ENCODE data around the gene PPP2R5A.
A peak's percentile ranks its signal among the peaks of the same experiment; 100 is the strongest.

PPP2R5A gene

DNA sequence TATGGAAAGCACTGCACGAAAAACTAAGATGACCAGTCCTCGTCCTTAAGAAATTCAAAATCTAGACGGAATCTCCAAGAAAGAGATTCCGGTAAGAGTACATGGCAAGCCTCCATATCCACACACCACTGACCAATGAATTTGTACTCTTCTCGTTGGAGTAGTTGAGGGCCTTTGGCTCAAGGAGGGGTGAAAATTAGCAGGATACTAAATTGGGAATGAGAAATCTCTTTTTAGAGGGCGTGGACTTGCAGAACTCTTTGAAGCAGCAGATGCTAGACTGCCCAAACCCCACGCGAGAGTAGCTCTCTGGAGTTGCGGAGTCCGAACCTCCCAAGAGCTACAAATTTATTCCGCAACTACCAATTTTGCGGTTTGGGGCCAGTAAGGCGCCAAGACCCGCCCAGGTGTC lies 872 bp upstream of the PPP2R5A start:
- H3K4me3 ChIP-seq (replicated peaks; ENCODE audit: insufficient read depth, low read length) = peak overlapping the region; percentile 62
- DNase-seq (ENCODE audit: low read depth in 1 of 2, low spot score in 1 of 2) = peak in 1 of 2 experiments; percentile 87
- H3K27me3 ChIP-seq (ENCODE audit: insufficient read depth, poor library complexity, severe bottlenecking) = no peaks in the 10 kb centered on the region
- H3K27ac ChIP-seq (replicated peaks) = peak overlapping the region; percentile 95
- TF ChIP-seq, protein P1, sequence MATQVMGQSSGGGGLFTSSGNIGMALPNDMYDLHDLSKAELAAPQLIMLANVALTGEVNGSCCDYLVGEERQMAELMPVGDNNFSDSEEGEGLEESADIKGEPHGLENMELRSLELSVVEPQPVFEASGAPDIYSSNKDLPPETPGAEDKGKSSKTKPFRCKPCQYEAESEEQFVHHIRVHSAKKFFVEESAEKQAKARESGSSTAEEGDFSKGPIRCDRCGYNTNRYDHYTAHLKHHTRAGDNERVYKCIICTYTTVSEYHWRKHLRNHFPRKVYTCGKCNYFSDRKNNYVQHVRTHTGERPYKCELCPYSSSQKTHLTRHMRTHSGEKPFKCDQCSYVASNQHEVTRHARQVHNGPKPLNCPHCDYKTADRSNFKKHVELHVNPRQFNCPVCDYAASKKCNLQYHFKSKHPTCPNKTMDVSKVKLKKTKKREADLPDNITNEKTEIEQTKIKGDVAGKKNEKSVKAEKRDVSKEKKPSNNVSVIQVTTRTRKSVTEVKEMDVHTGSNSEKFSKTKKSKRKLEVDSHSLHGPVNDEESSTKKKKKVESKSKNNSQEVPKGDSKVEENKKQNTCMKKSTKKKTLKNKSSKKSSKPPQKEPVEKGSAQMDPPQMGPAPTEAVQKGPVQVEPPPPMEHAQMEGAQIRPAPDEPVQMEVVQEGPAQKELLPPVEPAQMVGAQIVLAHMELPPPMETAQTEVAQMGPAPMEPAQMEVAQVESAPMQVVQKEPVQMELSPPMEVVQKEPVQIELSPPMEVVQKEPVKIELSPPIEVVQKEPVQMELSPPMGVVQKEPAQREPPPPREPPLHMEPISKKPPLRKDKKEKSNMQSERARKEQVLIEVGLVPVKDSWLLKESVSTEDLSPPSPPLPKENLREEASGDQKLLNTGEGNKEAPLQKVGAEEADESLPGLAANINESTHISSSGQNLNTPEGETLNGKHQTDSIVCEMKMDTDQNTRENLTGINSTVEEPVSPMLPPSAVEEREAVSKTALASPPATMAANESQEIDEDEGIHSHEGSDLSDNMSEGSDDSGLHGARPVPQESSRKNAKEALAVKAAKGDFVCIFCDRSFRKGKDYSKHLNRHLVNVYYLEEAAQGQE (IDR thresholded peaks at IDR 0.05; ENCODE audit: insufficient replicate concordance, low read depth) = no peak
- TF ChIP-seq, protein P2, sequence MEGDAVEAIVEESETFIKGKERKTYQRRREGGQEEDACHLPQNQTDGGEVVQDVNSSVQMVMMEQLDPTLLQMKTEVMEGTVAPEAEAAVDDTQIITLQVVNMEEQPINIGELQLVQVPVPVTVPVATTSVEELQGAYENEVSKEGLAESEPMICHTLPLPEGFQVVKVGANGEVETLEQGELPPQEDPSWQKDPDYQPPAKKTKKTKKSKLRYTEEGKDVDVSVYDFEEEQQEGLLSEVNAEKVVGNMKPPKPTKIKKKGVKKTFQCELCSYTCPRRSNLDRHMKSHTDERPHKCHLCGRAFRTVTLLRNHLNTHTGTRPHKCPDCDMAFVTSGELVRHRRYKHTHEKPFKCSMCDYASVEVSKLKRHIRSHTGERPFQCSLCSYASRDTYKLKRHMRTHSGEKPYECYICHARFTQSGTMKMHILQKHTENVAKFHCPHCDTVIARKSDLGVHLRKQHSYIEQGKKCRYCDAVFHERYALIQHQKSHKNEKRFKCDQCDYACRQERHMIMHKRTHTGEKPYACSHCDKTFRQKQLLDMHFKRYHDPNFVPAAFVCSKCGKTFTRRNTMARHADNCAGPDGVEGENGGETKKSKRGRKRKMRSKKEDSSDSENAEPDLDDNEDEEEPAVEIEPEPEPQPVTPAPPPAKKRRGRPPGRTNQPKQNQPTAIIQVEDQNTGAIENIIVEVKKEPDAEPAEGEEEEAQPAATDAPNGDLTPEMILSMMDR (IDR thresholded peaks at IDR 0.05; ENCODE audit: insufficient read depth, low read length) = no peak
- no peak for TF ChIP-seq SPI1 (IDR thresholded peaks at IDR 0.05; ENCODE audit: borderline replicate concordance, low read depth)
- no peak for TF ChIP-seq POLR2AphosphoS5 (IDR thresholded peaks at IDR 0.05; ENCODE audit: low read depth)
- no peak for TF ChIP-seq GABPA (IDR thresholded peaks at IDR 0.05; ENCODE audit: low read depth)

DNA sequence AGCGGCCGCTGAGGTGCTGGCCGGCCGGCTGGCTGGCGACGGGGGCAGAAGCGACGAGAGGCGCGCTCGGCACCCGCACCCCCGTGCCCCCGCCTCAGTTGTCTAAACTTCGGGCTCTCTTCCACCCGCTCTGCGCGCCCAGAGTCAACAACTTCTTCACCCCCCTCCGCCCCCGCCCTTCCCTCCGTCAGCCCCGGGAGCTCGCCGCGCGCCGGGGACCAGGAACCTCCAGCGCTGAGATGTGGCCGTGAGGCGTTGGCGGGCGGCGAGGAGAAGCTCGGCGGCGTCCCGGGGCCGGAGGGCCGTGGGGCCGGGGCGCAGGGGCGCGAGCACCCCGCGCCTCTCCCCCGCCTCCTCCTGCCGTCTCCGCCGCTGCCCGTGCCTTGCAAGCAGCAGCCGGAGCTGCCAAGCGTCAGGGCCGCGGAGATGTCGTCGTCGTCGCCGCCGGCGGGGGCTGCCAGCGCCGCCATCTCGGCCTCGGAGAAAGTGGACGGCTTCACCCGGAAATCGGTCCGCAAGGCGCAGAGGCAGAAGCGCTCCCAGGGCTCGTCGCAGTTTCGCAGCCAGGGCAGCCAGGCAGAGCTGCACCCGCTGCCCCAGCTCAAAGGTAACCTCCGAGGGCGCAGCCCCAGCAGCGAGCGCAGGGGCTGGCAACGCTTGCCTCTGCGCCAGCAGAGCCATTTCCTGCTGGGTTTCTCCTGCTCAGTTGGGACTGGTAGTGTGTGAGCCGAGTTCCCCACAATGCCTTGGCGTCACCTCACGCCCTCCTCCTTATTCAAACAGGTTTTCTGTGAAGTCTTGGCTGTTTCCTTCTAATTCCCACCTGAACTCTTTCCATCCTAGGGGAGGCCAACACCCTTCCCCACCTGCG lies 710 bp downstream of the PPP2R5A start:
- DNase-seq (ENCODE audit: low read depth in 1 of 2, low spot score in 1 of 2) = peak in 1 of 2 experiments; percentile 64
- Histone ChIP-seq H3K27me3 (ENCODE audit: insufficient read depth, poor library complexity, severe bottlenecking) (no peaks in the 10 kb centered on the region), H3K27ac (replicated peaks) (peak overlapping the region; percentile 96), H3K4me3 (replicated peaks; ENCODE audit: insufficient read depth, low read length) (peak overlapping the region; percentile 92)
- TF ChIP-seq POLR2AphosphoS5 (IDR thresholded peaks at IDR 0.05; ENCODE audit: low read depth) (peak; percentile 34; the same call in 1 of the 2 replicates), SPI1 (IDR thresholded peaks at IDR 0.05; ENCODE audit: borderline replicate concordance, low read depth) (no peak), GABPA (IDR thresholded peaks at IDR 0.05; ENCODE audit: low read depth) (no peak)
- TF ChIP-seq, protein P1 (IDR thresholded peaks at IDR 0.05; ENCODE audit: insufficient replicate concordance, low read depth) = peak; percentile 3
- TF ChIP-seq, protein P2 (IDR thresholded peaks at IDR 0.05; ENCODE audit: insufficient read depth, low read length) = no peak

DNA sequence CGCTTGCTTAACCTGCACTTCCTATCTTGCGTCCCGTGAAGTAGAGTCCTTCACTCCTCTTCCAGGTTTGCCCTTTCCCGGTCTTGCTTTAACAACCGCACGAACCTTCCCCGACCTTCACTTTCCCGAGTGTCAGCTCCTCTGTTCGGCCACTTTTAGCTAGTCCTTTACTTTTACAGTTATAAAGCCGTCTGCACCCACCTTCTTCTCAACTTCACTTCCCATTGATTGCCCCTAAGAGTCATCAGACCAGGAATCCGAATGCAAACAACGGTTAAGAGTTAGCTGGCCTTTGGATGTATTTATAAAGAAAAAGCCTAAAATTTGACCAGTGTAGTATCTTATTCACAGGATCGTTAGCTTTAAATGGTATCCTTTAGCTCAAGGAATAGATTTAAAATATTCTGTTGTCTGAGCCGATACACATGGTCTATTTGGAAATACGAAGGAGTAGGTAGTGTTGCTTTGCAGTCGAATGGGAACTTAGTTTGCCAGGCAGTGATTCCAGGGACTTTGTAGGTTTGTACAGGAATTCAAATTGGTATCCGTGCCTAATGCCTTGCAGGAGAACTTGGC lies 1.4 kb downstream of the PPP2R5A start:
- Histone ChIP-seq H3K27ac (replicated peaks) (peak overlapping the region; percentile 96), H3K4me3 (replicated peaks; ENCODE audit: insufficient read depth, low read length) (peak overlapping the region; percentile 92), H3K27me3 (ENCODE audit: insufficient read depth, poor library complexity, severe bottlenecking) (no peaks in the 10 kb centered on the region)
- TF ChIP-seq GABPA (IDR thresholded peaks at IDR 0.05; ENCODE audit: low read depth) (no peak), SPI1 (IDR thresholded peaks at IDR 0.05; ENCODE audit: borderline replicate concordance, low read depth) (peak; percentile 31; the same call in 1 of the 2 replicates), POLR2AphosphoS5 (IDR thresholded peaks at IDR 0.05; ENCODE audit: low read depth) (no peak)
- TF ChIP-seq, protein P2 (IDR thresholded peaks at IDR 0.05; ENCODE audit: insufficient read depth, low read length) = no peak
- TF ChIP-seq, protein P1 (IDR thresholded peaks at IDR 0.05; ENCODE audit: insufficient replicate concordance, low read depth) = no peak
- no peak for DNase-seq (ENCODE audit: low read depth in 1 of 2, low spot score in 1 of 2)

Data from HL-60 (cell line).